GM12891 (cell line): Measurements from ENCODE around the gene ANKFN1.

ENCODE experiments used
- PAX5 ChIP-seq: IDR thresholded peaks from 2 replicates; pipeline ENCODE4 v1.6.1; 2011; ENCODE audit warnings: low read length, moderate library complexity, mild to moderate bottlenecking; ENCODE audit not compliant: insufficient read depth, severe bottlenecking
- POLR2A ChIP-seq: IDR thresholded peaks from 2 replicates; pipeline ENCODE4 v1.6.1; 2011; ENCODE audit warnings: low read depth, low read length, control low read depth
- POLR2AphosphoS5 ChIP-seq: IDR thresholded peaks from 2 replicates; pipeline ENCODE4 v1.6.1; 2011; ENCODE audit warnings: low read depth, low read length, control low read depth
- POU2F2 ChIP-seq: IDR thresholded peaks from 2 replicates; pipeline ENCODE4 v1.6.1; 2011; ENCODE audit warnings: low read depth, mild to moderate bottlenecking, control low read depth, low read length, moderate library complexity
- SPI1 ChIP-seq: IDR thresholded peaks from 2 replicates; pipeline ENCODE4 v1.6.1; 2011; ENCODE audit warnings: low read depth, low read length, control low read depth
- TAF1 ChIP-seq: IDR thresholded peaks from 2 replicates; pipeline ENCODE4 v1.6.1; 2011; ENCODE audit warnings: low read depth, low read length, control low read depth

GRCh38 chr17:56300144-56300543, 146.9 kb downstream of the ANKFN1 start:
- TF ChIP-seq POLR2A (no peak), TAF1 (no peak), SPI1 (no peak), POLR2AphosphoS5 (no peak), PAX5 (no peak), POU2F2 (no peak)
